GM18499 (cell line): ENCODE data around the gene ITPRID1.
"Not testable (repeated sequence)": the region's sequence is repeated elsewhere in the genome, so short reads cannot be mapped to it uniquely, and the experiment has no call there.

ENCODE experiments used
- ATAC-seq: cut with Tn5 transposase; IDR thresholded peaks from one replicate; pipeline ENCODE4 v1.9.1; 2021; ENCODE audit warnings: moderate number of reproducible peaks; ENCODE audit not compliant: insufficient read depth, unreplicated experiment

ITPRID1 gene

DNA sequence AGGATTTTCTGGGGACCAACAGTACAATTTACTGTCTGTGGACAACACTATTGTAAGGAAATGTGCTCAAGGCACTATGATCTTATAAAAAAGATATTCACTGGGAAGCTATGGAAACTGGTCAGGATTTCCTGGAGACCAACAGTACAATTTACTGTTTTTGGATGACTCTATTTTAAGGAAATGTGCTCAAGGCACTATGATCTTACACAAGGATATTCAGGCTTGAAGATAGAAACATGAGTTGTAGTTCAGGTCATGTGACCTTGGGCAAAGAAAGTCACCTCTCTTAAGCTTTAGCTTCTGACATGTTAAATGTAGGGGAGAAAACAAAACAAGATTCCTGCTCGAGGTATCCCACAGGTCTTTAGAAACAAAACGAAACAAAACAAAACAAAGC, 1.7 kb upstream of the ITPRID1 start:
- ATAC-seq, result no peak

DNA sequence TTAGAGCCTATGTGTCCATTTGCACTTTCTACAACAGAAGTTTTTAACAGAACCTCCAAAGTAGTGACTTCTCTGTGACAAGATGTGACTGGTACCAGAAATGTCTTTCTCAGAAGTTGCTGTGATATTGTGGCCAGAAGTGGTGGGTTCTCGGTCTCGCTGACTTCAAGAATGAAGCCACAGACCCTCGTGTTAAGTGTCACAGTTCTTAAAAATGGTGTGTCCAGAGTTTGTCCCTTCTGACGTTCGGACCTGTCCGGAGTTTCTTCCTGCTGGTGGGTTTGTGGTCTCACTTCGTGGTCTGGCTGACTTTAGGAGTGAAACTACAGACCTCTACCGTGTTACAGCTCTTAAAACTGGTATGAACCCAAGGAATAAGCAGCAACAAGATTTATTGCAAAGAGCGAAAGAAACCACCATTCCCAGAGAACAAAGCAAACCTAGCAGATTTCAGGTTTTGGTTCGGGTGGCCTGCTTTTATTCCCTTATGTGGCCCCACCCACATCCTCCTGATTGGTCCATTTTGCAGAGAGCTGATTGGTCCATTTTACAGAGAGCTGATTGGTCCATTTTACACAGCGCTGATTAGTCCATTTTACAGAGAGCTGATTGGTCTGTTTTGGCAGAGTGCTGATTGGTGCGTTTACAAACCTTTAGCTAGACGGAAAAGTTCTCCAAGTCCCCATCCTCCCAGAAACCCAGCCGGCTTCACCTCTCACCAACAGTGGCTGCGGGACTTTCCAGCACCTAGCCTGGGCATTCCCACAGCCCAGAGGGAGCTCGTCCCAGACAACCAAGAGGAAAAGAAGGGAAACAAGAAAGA, 3.0 kb downstream of the ITPRID1 start:
- no peak for ATAC-seq

DNA sequence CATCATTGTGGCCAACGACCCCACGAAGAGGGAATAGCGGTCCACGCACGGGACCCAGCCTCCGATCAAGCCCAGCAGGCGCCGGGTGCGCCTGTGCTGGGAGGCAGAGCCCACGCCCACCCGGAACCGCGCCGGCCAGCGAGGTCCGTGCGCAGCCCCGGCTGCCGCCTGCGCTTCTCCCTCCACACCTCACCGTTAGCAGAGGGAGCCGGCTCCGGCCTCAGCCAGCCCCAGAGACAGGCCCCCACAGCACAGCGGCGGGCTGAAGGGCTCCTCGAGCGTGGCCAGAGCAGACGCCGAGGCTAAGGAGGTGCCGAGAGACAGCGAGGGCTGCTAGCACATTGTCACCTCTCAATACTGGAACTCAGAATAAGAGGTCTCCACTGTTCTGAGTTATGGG, 3.6 kb downstream of the ITPRID1 start:
- no peak for ATAC-seq

GRCh38 chr7:31518766-31519165, 4.9 kb downstream of the ITPRID1 start:
- ATAC-seq, result no peak

GRCh38 chr7:31521336-31522010, 7.6 kb downstream of the ITPRID1 start:
- ATAC-seq, result no peak

GRCh38 chr7:31526864-31527263, 13.0 kb downstream of the ITPRID1 start:
- no peak for ATAC-seq

DNA sequence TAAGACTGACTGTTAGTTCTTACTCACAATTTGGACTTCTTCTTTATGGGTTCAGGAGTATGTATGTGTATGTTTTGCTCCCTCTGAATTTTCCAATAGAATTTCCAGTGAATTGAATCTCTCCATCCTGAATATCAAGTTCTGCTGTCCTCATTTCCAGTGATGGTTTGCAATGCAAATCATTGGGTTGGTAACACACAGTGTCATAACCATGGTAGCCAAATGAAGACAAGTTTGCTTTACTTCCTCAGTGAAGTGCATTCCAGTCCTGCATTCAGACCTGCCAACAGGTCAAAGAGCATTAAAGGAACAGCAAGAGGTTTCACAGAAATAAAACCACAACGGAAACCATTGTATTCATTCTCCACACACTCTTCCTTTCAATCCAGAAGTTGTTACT, 15.2 kb downstream of the ITPRID1 start:
- no peak for ATAC-seq

DNA sequence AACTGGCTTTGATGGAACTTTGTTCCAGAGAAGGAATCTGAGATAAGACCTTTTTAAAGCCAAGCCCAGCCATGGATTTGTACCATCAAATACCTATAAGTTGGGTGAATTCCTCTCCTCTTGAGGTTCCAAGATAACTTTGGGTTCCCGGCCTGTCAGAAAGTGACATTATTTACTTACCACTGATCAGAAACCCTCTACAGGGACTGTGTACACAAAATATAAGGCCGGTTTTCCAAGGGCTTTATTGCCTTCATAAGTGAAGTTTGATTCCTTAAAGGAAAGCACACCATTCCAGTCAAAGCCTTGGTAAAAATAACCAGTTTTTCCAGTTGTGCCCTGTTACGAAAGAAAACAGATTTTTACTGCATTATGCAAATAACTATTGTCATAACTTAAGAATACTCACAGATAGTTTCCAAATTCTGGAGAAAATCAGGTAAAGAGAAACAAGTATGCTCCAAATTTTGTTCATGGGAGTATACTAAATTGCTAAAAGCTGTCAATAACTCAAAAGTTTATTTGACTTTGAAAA, 26.8 kb downstream of the ITPRID1 start:
- not testable (repeated sequence) for ATAC-seq

- no peak for ATAC-seq
These were observed 31.7 kb downstream of the ITPRID1 start for GRCh38 chr7:31545549-31545948.

DNA sequence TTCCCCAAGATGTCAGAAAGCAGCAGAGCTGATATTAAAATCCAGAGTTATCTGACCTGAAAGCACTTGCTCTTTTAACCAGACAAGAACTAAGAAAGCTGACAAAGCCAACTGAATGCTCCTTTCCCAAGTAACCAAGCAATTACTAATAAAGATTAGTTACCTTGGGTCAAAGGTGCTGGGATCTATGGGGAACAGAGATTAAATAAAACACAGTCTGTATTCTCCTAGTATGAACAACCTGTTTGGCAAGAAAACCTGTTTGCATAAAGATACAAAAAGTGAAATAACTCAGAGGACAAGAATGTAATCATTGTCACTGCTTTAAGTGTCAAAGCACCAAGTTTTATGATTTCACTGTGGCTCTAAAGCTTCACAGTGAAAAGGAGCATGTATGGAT, 35.7 kb downstream of the ITPRID1 start:
- no peak for ATAC-seq

GRCh38 chr7:31550432-31550831, 36.5 kb downstream of the ITPRID1 start:
- ATAC-seq, result no peak

DNA sequence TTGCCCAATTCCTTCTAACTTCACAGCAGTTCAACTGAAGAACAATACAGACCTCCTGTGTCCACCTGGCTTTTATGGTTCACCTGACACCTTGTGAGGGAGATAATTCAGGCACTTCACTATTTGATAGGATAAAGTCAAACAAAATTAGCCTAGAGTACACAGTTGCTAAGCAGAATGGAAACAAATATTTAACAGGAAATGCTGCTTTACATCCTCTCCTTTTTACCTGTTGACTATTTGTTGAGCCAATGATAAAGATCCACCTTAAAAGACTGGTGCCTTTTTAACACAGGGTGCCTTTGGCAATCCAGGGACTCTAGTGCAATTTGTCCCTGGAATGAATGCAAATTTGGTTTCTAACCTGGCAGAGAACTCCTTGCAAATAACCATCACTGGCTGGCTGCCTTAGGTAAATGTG, 39.8 kb downstream of the ITPRID1 start:
- ATAC-seq, result no peak

DNA sequence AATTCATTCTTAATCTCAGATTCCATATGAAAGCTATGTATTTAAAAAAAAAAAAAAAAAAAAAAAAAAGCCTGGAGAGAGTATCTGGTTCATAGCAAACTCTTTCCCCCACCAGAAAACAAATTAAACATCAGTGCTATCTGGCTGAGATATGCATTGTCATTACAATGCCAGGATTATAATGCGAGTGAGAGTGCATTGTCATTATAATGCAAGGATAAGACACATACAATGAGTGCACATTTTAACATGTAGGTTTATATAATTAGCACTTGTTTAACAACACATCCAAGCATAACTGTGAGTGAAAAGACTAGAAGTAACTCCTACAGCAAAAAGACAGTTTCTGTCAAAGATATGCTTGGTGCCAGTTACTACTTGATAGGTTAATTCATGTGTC, 48.1 kb downstream of the ITPRID1 start:
- ATAC-seq, result no peak

GRCh38 chr7:31563522-31563921, 49.6 kb downstream of the ITPRID1 start:
- ATAC-seq, result no peak

GRCh38 chr7:31563951-31564350, 50.1 kb downstream of the ITPRID1 start:
- ATAC-seq, result no peak

DNA sequence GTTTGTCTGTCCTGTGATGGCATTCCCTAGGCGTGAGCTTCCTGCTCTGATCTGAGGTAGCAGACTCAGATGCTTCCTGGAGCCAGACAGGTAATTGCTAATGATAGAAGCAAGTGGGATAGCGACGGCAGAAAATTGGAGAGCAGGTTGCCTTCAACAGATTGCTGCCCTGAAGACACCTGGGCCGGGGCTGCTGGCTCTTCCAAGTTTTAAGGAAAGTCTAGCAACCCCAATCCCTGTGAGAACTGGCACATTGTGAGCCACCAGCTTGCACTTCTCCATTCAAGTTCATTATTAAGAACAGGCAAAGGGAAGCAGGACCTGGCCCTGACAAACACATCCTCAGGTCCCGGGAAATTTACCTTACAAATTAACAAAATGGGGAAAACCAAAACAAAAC, 50.8 kb downstream of the ITPRID1 start:
- ATAC-seq, result no peak

DNA sequence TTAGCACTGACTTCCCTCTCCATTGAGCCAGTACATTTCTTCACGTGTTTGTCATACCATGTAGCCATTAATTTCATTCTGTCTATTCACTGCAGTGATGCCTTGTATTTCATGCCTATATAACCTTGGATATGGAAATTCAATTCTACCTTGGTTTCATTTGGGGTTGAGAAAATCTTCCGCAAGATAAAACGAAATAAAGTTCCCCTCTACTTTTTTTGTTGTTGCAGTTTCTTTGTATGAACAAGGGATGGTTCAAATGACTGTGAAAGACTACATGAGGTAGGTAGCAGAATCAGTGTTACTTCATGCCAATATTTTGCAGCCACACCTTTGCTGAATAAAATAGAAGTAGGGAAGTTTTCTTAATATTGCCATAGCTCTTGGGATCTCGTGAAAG, 55.6 kb downstream of the ITPRID1 start:
- ATAC-seq, result no peak

DNA sequence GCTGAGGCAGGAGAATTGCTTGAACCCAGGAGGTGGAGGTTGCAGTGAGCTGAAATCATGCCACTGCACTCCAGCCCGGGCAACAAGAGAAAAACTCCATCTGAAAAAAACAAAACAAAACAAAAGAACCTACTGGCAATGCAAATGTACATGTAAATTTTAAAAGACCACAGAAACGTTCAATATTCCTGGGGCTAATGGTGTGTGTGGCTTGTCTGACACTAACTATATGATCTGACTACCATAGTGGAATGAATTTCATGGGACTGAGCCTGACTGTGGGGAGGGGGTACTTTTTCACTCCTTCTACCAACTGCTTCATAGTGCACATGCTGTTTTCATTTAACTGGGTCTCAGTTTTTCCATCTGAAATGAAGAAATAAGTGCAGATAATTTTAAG, 69.6 kb downstream of the ITPRID1 start:
- no peak for ATAC-seq

DNA sequence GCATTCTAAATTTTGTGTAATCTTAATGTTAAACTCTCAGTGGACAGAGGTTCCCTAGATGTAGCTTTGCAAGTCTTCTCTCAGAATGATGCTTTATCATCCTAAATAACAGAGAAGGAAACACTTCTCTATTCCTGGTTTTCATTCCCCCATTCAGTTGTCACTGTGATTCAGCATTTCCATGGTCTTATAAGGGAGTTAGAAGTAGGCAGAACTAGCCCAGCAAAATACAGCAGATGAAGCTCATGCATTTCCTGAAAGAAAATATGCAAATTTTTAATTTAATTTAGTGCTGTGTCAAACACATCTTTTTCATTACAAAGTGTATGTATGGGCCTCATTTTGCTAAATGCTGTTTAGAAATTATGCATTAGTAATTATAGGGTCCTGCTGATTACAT, 70.1 kb downstream of the ITPRID1 start:
- ATAC-seq, result no peak

GRCh38 chr7:31595390-31595789, 81.5 kb downstream of the ITPRID1 start:
- no peak for ATAC-seq

DNA sequence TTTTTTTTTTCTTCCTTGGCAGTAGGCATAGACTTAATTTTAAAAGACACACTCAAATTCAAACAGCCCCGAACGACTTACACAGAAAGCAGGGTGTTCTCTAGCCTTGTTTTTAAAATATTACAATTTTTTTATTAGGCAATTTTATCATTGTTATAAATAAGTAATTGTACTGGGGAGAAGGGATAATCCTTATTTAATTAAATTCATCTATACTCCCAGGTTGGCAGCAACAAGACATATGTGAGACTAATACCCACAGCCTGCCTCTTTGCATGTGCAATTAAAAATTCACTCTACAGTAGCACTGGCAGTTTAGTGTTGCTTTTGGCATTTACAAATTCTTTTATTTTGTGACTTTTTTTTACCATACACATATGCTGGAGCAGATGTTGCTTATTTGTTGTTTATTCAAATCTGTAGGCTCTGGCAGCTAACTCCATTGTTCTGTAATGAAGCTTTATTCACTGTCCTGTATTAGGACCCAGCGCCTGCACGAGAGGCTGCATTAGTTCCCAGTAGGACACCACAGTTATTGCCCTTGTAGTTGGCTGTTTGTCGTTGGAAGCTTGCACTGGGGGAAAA, 88.2 kb downstream of the ITPRID1 start:
- ATAC-seq, result no peak
